PFSK-1 (cell line): ENCODE measurements around the gene USP48.

Experiments used
- POLR2AphosphoS5 ChIP-seq: IDR thresholded peaks from 2 replicates; pipeline ENCODE4 v1.6.1; 2012; ENCODE audit warnings: low read depth, mild to moderate bottlenecking, control low read depth, low read length, moderate library complexity
- SIN3A ChIP-seq: IDR thresholded peaks from 2 replicates; pipeline ENCODE4 v1.6.1; 2012; ENCODE audit warnings: mild to moderate bottlenecking, low read length, moderate library complexity, borderline replicate concordance; ENCODE audit not compliant: insufficient read depth

- no peak for TF ChIP-seq SIN3A
- TF ChIP-seq POLR2AphosphoS5: no peak
Measured at GRCh38 chr1:21663248-21663950, 119.5 kb downstream of the USP48 start.
